Measurements from ENCODE around the gene UNC5A.

GRCh38 chr5:176859916-176860315, 49.6 kb downstream of the UNC5A start:
- TF ChIP-seq CTCF (IDR thresholded peaks at IDR 0.05) (no peak), POLR2AphosphoS5 (IDR thresholded peaks at IDR 0.05; ENCODE audit: low read depth, low read length) (no peak), SIN3A (IDR thresholded peaks at IDR 0.05; ENCODE audit: borderline replicate concordance, insufficient read depth, low read depth, low read length) (no peak), TCF7L2 (IDR thresholded peaks at IDR 0.05; ENCODE audit: low read depth, low read length) (no peak)
- TF ChIP-seq, protein P1, sequence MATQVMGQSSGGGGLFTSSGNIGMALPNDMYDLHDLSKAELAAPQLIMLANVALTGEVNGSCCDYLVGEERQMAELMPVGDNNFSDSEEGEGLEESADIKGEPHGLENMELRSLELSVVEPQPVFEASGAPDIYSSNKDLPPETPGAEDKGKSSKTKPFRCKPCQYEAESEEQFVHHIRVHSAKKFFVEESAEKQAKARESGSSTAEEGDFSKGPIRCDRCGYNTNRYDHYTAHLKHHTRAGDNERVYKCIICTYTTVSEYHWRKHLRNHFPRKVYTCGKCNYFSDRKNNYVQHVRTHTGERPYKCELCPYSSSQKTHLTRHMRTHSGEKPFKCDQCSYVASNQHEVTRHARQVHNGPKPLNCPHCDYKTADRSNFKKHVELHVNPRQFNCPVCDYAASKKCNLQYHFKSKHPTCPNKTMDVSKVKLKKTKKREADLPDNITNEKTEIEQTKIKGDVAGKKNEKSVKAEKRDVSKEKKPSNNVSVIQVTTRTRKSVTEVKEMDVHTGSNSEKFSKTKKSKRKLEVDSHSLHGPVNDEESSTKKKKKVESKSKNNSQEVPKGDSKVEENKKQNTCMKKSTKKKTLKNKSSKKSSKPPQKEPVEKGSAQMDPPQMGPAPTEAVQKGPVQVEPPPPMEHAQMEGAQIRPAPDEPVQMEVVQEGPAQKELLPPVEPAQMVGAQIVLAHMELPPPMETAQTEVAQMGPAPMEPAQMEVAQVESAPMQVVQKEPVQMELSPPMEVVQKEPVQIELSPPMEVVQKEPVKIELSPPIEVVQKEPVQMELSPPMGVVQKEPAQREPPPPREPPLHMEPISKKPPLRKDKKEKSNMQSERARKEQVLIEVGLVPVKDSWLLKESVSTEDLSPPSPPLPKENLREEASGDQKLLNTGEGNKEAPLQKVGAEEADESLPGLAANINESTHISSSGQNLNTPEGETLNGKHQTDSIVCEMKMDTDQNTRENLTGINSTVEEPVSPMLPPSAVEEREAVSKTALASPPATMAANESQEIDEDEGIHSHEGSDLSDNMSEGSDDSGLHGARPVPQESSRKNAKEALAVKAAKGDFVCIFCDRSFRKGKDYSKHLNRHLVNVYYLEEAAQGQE (IDR thresholded peaks at IDR 0.05; ENCODE audit: insufficient read depth in 1 of 2, low read depth in 2 of 2, low read length in 1 of 2): no peak
